Stimulated activated CD8-positive, alpha-beta memory T cell treated with anti-CD3 and anti-CD28 coated beads, Interleukin-15, amount 100 ng/mL, for 4 hours (primary cell): ENCODE data around the gene SLC12A7.
A peak's percentile ranks its signal among the peaks of the same experiment; 100 is the strongest.
"Not testable (repeated sequence)": the region's sequence is repeated elsewhere in the genome, so short reads cannot be mapped to it uniquely, and the experiment has no call there.

Source experiments
- DNase-seq, 2 donors: peaks; one replicate each; pipeline ENCODE4 v3.0.0-alpha.2; 2020; ENCODE audit warnings: low read depth in 2 of 2

The SLC12A7 gene

DNA sequence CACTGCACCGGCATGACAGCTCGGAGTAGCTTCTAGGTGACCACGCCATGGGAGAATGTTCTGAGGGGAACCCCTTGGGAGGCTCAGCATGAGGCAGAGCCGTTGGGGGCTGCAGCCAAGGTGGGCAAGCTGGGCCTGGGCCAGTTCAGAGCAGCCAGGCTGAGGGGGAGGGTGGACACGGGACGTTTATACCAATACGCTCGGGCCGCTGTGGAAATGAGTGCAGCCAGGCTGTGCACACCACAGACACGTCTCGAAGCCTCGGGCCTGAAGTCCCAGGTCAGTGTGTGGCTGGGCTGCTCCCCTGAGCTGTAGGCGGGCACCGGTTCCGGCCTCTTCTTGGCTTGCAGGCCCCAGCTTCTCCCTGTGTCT, 28.9 kb upstream of the SLC12A7 start:
- no peak for DNase-seq

DNA sequence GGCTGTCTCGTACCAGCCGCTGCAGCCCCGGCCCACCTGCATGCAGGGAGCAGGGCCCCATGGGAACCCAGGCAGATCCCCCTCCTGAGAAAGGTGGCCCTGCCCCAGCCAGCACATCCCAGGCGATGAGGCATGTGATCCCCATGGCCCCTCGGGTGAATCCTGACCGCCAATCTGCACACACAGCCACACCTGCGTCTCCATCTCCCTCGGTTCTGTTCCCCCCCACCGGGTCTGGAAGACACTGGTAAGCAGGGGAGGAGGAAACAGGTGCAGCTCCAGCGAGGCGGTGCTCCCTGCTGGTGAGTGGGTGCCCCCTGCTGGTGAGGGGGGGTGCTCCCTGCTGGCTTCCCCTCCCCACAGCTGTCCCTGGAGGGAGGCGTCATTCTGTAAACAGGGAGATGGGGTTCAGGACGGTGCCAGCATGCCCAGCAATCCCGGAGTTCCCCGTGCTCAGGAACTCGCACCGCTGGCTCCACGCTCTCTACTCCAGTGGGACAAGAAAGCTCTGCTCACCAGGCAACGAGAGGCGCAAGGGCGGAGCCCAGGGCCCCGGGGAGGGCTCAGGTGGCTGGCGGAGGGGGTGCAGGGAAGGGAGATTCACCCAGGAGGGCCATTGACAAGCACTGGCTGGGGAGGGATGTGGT, 28.4 kb upstream of the SLC12A7 start:
- DNase-seq, result peak; percentile 50 to 53

DNA sequence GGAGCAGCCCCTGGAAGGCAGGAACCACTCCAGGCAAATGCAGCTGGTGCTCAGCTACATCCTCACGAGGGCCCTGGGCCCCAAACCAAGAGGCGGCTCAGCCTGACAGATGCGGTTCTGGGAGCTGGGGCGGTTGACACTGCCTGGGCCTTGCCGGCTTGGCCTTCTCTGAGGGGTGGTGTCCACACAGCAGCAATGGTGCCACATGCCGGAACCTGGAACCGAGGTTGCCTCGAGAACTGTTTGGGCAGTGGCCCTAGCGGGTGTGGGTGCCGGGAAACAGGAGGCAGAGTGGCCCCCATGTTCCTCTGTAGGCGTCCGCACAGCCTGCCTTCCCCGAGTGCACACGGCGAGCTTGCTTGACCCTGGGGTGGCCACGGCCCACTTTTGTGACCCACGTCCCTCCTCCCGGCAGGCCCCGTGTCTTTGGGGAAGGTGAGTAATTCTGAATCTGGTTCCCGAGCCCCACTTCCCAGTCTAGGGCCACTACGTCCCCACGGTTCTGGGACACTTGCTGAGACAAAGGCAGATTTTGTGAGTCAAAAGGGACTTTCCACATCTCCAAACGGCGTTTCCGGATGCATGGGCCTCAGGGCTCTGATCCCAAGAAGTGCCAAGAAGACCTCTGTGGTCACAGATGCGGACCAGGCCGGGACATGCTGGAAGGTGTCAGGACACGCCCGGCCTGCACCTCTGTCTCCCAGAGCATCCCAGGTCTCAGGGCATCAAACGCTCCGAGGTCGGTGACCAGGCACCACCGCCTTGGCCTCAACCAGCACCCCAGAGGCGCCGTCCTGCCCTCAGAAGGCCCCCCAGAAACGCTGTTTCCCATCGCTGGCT, 27.7 kb upstream of the SLC12A7 start:
- no peak for DNase-seq

DNA sequence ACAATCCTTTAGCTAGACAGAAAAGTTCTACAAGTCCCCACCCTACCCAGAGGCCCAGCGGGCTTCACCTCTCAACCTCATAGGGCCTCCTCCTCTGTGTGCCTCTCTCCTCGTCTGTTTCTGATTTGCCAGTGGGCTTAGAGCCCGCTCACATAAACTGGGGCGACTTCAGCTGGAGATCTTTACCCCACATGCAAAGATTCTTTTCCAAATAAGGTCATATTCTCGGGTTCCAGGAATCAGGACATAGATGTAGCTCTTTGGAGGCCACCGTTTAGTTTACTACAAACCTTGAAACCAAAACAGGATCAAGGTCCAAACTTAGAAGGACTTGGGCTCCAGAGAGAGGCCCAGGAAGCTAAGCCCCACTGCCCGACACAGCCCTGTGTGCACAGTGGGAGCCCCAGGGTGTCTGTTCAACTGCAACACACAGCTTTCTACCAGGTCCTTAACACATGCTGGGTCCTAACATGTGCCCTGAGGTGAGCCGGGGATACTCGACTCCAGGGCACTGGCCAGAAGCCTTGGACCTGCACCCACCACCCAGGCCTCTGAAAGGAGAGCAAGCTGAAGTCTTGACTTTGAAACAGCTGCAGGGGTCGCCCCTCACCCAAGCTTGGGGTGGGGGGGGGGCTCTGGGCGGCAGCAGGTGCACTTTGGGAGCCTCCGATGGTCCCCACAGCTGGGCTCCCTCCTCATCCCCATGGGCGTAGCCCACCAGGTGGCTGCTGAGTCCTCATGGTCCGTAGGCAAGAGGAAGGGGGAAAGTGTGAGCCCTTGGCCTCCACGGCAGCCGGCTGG, 26.8 kb upstream of the SLC12A7 start:
- no peak for DNase-seq

DNA sequence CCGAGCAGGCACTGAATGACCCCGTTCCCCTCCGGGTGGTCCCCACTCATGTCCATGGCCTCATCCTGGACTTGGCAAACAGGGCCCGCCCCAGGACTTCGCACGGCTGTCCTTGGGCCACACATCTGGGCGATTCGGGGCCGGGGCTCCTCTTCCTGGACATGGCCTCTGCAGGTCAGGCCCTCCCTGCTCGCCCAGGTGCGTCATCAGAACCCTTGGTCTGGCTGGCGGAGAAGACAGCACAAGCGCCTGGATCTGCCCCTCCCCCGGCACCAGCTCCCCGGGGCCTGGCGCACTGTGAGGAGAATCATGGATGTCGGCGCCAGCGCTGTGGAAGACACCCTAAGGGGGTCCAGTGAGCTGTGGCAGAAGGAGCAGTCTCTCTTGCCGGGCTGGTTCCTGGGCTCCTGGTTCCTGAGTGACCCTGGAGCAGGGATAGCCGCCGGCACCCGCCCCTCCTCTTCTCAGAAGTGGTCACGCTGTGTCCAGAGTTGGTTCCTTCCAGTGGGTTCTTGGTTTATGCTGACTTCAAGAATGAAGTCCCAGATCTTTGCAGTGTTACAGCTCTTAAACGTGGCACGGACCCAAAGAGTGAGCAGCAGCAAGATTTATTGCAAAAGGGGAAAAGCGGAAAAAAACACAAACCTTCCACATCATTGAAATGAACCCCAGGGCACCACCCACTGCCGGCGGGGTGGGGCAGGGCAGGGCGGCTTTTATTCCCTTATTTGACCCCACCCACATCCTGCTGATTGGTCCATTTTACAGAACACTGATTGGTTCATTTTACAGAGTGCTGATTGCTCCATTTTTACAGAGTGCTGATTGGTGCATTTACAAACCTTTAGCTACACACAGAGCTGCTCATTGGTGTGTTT, 25.9 kb upstream of the SLC12A7 start:
- no peak for DNase-seq

DNA sequence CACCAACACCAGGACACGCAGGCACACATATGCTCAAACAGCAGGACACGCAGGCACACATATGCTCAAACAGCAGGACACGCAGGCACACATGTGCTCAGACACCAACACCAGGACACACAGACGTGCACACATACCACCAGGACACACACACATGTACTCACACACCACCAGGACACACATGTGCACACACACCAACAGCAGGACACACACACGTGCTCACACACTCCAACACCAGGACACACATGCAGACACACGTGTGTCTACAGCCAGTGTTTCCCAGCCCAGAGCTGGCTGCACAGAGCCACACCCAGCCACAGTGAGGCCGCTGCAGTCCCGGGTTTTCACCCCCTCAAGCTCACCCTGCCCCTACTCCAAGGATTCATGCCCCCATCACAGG, 25.0 kb upstream of the SLC12A7 start:
- no peak for DNase-seq

DNA sequence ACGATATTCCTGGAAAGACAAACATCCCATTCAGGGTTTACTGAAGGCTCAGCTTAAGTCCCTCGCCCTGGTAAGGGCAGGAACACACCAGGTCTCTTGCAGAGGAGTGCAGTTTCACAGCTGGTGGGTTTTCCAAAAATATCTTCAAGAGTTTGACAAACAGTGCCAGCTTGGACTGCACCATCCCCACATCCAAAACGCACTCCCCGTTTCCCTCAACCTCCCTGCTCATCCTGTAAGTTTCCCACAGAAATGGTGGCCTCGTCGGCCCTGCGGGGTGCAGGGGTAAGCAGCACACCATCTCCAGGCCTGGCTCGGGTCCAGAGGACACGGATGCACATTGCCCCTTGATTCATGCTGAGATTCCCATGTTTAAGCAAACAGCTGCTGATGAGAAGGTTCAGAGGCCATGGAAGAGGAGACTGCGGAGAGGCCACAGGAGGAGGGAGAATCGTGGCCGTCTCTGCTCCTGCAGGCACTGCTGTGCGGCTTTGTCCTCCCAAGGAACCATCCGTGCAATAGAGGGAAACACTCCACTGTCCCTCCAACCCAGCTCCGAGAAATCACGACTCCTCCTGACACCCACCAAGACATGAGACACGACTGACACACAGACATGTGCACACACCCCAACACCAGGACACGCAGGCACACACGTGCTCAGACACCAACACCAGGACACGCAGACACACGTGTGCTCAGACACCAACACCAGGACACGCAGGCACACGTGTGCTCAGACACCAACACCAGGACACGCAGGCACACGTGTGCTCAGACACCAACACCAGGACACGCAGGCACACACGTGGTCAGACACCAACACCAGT, 24.0 kb upstream of the SLC12A7 start:
- DNase-seq, result no peak

DNA sequence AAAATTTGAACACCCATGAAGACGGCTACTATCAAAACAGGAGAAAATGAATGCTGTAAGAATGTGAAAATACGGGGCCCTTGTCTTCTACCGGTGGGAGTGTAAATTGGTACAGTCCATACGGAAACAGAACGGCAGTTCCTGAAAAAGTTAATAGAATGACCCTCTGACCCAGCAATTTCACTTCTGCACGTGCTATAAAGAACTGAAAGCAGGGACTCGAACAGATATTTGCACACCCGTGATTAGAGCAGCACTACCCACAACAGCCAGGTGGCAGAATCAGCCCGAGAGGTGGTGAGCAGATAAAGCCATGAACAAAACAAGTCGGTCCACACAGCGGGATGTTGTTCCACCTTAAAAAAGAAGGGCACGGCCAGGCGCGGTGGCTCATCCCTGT, 22.6 kb upstream of the SLC12A7 start:
- DNase-seq, result no peak

DNA sequence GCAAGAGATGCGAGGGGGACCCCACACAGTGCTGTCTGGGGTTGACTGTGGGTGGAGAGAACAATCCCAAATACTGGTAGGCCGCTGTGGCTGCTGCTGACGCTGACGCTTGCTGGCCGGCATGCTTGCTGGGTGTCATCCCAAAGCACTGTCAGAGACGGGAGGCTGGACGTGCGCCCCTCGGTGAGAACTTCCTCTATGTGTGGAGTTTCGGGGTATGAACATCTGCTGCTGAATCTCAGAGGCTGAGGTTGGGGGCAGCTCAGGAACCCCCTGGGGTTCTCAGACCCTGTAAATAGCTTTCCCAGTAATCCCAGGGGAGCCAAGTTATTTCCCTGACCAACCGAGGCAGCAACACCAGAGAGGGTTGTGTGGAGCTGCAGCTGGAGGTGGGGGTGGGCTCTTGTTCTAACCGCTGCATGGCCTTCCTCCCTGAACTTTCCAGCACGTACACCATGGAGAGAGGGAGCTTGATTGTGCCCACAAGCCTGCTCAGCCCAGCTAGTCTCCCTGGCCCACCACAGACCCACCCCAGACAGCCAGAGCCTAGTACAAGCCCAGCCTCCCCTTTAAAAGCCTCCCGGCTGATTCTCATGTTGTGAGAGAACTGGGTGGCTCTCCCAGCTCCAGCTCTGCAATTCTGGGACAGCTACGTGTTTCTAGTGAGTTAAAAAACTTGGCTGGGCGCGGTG, 21.8 kb upstream of the SLC12A7 start:
- no peak for DNase-seq

DNA sequence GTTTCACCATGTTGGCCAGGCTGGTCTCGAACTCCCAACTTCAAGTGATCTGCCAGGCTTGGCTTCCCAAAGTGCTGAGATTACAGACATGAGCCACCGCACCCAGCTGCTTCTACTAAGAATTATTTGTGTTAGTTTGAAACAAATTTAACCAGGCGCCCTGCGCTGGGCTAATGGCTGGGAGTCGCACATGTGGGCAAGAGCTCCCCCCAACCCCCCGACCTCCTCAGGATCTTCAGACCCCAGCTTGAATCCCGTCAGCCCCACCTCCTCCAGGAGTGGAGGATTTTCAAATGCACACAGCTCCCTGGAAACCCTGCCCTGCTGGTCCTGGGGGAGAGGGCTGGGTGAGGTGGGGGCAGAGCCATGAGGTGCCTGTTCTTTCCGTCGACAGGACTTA, 21.2 kb upstream of the SLC12A7 start:
- DNase-seq, result no peak

DNA sequence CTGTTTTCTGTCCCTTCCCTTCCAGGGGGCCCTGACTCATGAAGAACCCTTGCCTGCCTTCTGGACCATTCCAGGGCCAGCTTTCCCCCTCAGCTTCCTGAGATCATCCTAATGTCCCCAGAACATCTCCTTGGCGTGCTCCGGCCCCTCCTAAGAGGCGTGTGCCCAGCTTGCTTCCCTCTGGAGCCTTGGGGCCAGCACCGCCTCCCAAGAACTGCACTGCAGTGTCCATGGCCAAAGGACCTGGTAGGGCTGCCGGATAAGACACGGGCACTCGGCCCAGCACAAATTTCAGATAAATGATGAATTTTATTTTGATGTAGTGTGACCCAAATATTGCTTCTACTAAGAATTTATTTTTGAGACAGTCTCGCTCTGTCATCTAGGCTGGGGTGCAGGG, 20.7 kb upstream of the SLC12A7 start:
- DNase-seq, result no peak

DNA sequence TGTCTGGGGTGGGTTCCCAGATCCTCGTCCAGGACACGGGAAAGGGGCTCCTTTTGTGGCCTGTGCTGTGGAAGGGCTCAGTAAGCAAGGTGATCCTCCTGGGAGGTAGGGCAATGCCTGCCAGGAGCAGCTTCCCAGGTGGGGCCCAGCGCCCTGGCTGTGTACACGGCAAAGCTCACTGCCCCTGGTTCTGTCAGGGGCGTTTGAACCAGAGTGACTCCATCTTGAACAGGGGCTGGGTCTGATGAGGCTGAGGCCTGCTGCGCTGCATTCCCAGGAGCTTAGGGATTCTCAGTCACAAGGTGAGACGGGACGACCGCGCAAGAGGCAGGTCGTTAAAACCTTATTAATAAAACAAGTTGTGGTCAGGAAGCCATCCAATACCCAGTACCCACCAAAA, 19.9 kb upstream of the SLC12A7 start:
- DNase-seq, result no peak

DNA sequence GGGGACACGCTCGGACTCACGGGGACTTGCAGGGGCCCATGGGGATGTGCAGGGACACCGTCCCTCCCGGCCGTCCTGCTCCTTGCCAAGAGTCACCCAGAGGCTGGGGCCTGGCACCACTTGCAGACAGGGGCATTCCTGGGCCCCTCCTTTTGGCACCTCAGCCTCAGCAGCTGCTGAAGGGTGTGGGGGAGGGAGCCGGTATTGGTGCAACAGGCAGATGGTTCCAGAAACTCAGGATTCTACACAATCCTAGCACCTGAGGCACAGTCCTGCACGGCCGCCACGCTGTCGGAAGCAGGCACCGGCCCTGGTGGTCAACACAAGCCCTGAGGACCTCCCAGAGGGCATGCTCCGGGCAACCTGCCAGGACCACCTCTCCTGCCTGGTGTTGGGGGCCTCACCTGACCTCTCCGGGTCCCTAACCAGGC, 19.3 kb upstream of the SLC12A7 start:
- DNase-seq, result no peak

DNA sequence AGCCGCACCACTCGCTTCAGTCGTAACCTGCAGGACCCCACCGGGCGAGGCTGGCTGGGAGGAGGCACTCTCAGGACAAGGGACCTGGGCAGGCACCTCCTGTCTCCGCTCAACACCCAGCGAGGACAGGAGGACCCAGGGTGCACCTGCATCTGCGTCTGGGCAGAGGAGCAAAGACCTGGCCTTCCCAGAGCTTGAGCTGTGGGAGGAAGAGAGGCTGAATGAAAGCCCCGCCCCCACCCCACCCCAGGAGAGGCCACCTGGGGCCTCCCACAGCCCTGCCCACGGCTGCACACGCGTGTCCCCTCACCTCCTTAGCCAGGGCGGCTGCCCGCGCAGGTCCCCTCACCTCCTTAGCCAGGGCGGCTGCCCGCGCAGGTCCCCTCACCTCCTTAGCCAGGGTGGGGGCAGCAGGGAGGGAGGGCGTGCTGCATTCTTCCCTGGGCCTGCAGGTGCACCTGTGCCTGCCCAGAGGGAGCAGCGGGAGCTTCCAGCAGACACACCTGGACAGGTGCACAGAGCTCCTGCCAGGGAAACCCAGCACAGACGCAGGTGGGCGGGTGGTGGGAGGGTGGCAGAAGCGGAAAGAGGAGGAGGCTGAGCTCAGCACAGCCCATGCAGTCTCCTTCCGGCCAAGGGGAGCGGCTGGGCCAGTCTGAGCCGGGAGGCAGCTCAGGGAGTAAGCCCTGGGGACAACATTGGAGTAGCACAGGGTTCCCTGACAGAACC, 18.5 kb upstream of the SLC12A7 start:
- DNase-seq, result no peak

DNA sequence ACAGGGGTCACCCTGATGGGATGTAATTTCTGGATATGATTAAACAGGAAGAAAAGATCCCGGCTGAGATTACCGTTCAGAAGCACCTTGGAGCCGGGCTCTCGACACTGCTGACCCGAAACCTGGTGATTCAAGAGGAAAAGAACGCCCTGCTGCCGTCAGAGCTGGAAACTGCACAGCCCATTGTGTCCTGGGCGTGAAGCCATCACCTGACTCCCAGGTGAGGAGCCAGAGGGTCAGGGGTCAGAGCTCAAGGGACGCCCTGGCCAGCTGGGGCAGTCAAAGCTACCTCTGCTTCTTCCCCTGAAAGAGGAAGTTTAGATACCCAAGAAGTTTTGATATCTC, 17.8 kb upstream of the SLC12A7 start:
- no peak for DNase-seq

DNA sequence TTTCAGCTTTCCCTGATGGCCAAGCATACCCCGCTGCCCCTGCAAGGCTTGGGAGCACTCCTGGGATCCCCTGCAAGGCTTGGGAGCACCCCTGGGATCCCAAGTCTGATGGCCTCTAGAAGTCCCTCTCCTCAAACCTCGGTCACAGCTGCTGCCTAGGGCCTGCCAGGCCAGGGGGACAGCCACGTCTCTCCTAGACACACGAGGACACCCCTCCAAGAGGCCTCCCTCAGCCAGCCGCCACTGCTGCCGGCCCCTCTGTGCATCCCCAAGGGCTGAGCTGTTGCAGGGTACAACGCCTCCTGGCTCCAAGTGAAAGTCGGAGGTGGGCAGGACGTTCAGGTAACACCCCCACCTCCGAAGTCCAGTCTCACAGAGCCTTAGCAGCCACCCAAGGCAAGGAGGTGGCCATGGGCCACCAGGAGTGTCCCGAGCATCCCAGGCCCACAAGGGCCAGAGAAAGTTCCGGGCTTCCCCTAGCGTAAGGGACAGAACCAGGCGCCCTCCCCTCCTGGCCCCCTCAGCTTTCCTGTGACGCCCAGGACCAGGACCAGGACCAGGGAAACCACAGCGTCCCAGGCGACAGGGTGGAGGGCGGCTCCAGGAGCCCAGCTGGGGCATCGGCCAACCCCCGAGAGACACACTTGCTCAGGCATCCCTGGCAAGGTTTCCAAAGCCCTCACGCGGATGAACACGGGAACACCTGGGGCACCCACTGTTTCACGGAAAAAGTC, 17.3 kb upstream of the SLC12A7 start:
- no peak for DNase-seq

DNA sequence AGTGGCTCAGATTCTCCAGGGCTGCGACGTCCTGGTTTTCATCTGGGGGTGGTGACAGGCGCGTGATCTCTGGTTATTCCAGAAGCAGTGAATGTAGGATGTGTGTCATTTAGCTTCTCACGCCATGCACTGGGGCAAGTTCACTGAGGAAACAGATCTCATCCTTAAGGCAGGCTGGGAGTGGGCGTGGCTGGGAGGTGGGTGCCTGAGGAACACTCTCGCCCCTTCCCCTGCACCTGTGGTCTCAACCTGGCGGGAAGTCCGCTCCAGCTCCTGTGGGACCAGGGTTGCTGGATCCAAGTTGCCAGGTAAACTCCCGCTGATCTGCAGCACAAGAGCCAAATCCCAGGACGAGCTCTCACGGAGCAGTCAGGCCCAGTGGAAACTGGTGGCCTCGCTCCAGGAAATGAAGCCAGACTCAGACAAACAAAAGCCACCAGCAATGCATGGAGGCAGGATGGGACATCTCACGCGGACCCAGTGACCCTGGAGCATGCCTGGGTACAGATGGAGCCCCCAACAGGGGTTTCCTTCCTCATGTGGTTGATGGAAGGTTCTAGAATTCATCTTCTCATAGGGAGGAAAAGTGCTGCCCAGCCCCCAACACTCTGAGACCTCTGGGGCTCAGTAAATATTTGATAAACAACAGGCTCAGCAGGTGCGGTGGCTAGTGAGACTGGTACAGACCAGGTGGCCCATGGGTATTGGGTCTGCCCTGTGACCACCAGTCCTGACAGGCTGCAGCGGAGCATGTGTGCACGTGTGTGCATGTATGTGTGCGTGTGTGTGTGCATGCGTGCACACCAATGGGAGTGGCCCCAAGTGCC, 16.3 kb upstream of the SLC12A7 start:
- DNase-seq, result no peak

DNA sequence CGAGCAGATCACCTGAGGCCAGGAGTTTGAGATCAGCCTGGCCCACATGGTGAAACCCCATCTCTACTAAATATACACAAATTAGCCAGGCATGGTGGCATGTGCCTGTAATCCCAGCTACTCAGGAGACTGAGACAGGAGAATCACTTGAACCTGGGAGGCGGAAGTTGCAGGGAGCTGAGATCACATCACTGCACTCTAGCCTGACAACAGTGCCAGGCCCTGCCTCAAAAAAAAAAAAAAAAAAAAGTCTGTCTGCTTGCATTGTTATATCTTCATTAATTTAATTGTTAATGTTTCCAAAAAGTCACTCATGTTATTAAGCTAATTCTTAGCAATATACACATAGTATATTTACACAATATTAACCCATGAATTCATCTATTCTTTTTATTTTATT, 13.8 kb upstream of the SLC12A7 start:
- not testable (repeated sequence) for DNase-seq
